Thyroid gland (tissue), 4 donors: ENCODE measurements around the gene FOXN3. TPM values are rescaled to one million over a fixed set of nuclear protein-coding genes. Genes with fewer than 3 reads are reported as not detected.
"Not testable (repeated sequence)": the region's sequence is repeated elsewhere in the genome, so short reads cannot be mapped to it uniquely, and the experiment has no call there.

ENCODE experiments used
- DNase-seq, 2 donors: peaks; one replicate each; pipeline ENCODE4 v3.0.0-alpha.2; 2019
- H3K27ac ChIP-seq, 3 donors: fragments of 200-600 bp; sonication (generic); 1 replicate in 2 of 3; 2 replicates in 1 of 3; pipeline ENCODE4 v1.5.1; 2016 to 2019; ENCODE audit warnings: mild to moderate bottlenecking in 1 of 3, moderate library complexity in 1 of 3
- H3K27me3 ChIP-seq: fragments of 200-600 bp; sonication (generic); one replicate; pipeline ENCODE4 v1.5.1; 2019
- H3K36me3 ChIP-seq, 2 donors: fragments of 200-600 bp; sonication (generic); one replicate each; pipeline ENCODE4 v1.5.1; 2016 to 2019
- H3K4me1 ChIP-seq, 2 donors: fragments of 200-600 bp; sonication (generic); one replicate each; pipeline ENCODE4 v1.5.1; 2017 to 2019
- H3K4me3 ChIP-seq, 3 donors: fragments of 200-600 bp; sonication (generic); replicated peaks in 1 of 3; 1 replicate in 2 of 3; 2 replicates in 1 of 3; pipeline ENCODE4 v1.5.1; 2016; ENCODE audit warnings: mild to moderate bottlenecking in 1 of 3
- H3K9me3 ChIP-seq: fragments of 200-600 bp; sonication (generic); one replicate; pipeline ENCODE4 v1.5.1; 2017
- POLR2A ChIP-seq, 2 donors: fragments of 450-650 bp; IDR thresholded peaks; one replicate each; pipeline ENCODE4 v1.6.1; 2017; ENCODE audit warnings: antibody characterized with exemption in 2 of 2, mild to moderate bottlenecking in 2 of 2, moderate library complexity in 1 of 2
- WGBS, 2 donors: methylation state at CpG; one replicate each; pipeline ENCODE4 v1.1.5; 2017; 5-methylcytosine and 5-hydroxymethylcytosine counted together
- intact Hi-C: fragments of 100-400 bp; cut with DNase I; formaldehyde crosslinking; loops from one replicate; pipeline ENCODE4 v1.15.1; 2023
- total RNA-seq, 4 donors: library from RNA; depleted of rRNA; stranded (reverse); fragments of >200 nt; gene quantifications; one replicate each; pipeline ENCODE4 v1.2.3, GENCODE V29; 2016
- TF ChIP-seq, protein P1 (sequence below), 6 experiments: fragments of 200-600 bp in 3 of 6; fragments of 450-650 bp in 3 of 6; sonication (generic) in 3 of 6; IDR thresholded peaks; one replicate each; pipeline ENCODE4 v1.5.1; 2016 to 2019; ENCODE audit warnings: antibody characterized with exemption in 6 of 6, mild to moderate bottlenecking in 2 of 6, inconsistent platforms in 1 of 6, moderate library complexity in 1 of 6

The FOXN3 gene
- total RNA-seq, 4 donors from 2014 or later, result 38.7 to 70.1 (median 43.1) TPM

DNA sequence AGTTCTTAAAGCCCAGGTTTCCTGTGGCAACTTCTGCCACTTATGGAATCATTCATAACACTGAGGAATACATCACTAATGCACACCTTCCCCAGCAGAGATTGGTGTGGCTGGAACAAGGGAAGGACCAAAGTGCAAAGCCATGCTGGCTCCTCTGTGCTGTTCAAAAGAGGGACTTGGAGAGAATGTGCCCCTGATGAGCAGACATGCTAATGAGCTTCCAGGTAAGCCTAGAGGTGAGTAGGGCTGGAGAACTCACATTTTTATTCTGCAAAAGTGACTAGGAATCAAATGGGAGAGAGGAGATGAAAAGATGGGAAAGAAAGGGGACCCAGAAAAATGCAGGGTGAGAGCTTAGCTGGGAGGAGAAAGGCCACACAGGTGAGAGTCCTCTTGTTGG is 302.9 kb downstream of the FOXN3 start:
- Histone ChIP-seq H3K4me1 (no peaks in the 10 kb centered on the region), H3K9me3 (no peaks in the 10 kb centered on the region), H3K27ac (no peak overlapping the region), H3K27me3 (no peaks in the 10 kb centered on the region), H3K4me3 (no peak overlapping the region), H3K36me3 (no peaks in the 10 kb centered on the region)
- intact Hi-C loops, result no loop called here
- TF ChIP-seq, protein P1, sequence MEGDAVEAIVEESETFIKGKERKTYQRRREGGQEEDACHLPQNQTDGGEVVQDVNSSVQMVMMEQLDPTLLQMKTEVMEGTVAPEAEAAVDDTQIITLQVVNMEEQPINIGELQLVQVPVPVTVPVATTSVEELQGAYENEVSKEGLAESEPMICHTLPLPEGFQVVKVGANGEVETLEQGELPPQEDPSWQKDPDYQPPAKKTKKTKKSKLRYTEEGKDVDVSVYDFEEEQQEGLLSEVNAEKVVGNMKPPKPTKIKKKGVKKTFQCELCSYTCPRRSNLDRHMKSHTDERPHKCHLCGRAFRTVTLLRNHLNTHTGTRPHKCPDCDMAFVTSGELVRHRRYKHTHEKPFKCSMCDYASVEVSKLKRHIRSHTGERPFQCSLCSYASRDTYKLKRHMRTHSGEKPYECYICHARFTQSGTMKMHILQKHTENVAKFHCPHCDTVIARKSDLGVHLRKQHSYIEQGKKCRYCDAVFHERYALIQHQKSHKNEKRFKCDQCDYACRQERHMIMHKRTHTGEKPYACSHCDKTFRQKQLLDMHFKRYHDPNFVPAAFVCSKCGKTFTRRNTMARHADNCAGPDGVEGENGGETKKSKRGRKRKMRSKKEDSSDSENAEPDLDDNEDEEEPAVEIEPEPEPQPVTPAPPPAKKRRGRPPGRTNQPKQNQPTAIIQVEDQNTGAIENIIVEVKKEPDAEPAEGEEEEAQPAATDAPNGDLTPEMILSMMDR (IDR thresholded peaks at IDR 0.05), result no peak
- no peak for TF ChIP-seq POLR2A (IDR thresholded peaks at IDR 0.05)
- DNase-seq, result no peak

DNA sequence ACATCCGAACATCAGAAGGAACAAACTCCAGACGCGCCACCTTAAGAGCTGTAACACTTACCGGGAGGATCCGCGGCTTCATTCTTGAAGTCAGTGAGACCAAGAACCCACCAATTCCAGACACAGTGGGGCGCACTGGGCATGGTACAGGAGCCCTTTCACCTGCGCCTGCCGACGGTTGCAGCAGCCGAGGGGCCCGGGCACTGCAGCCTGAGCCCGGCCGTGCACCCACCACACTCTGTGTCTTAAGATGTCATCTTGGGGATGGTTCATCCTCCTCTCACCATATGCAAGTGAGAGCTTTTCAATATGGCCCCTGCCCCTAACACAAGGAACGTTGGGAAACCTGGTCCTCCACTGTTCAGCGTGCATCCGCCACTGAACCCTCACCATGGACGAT is 304.3 kb downstream of the FOXN3 start:
- no peaks in the 10 kb centered on the region for H3K4me1 ChIP-seq
- DNase-seq, result no peak
- no peak overlapping the region for H3K4me3 ChIP-seq
- no peak overlapping the region for H3K27ac ChIP-seq
- WGBS, 2 donors, result 94 to 97% methylated on average over 16 to 18 of the region's 18 CpGs
- no peaks in the 10 kb centered on the region for H3K36me3 ChIP-seq
- TF ChIP-seq, protein P1 (IDR thresholded peaks at IDR 0.05), result no peak
- no peaks in the 10 kb centered on the region for H3K9me3 ChIP-seq
- H3K27me3 ChIP-seq, result no peaks in the 10 kb centered on the region
- intact Hi-C loops, result no loop called here

- intact Hi-C loops, H3K4me3 ChIP-seq, H3K36me3 ChIP-seq, H3K27ac ChIP-seq, H3K9me3 ChIP-seq, DNase-seq, H3K27me3 ChIP-seq, H3K4me1 ChIP-seq: not testable (repeated sequence)
- WGBS, 2 donors, result 86 to 94% methylated on average over 7 to 12 of the region's 25 CpGs
Measured at GRCh38 chr14:89111766-89112543, 305.1 kb downstream of the FOXN3 start.

DNA sequence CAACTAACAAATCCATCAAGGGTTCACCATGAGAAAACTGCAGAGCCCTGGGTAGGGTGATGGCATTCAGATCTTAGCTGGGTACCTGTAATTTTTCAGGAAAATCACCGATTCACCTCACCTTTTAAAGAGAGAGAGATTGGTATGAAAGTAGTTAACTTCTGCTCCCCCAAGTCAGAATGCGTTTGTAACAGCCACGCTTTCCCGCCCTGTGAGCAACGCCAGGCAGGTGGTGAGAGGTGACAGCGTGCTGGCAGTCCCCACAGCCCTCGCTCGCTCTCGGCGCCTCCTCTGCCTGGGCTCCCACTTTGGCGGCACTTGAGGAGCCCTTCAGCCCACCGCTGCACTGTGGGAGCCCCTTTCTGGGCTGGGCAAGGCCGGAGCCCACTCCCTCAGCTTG is 305.8 kb downstream of the FOXN3 start:
- H3K36me3 ChIP-seq, H3K9me3 ChIP-seq, H3K4me1 ChIP-seq, intact Hi-C loops, H3K27me3 ChIP-seq, H3K4me3 ChIP-seq, DNase-seq, H3K27ac ChIP-seq: not testable (repeated sequence)
- 94 to 96% methylated on average over 13 of the region's 13 CpGs for WGBS, 2 donors

DNA sequence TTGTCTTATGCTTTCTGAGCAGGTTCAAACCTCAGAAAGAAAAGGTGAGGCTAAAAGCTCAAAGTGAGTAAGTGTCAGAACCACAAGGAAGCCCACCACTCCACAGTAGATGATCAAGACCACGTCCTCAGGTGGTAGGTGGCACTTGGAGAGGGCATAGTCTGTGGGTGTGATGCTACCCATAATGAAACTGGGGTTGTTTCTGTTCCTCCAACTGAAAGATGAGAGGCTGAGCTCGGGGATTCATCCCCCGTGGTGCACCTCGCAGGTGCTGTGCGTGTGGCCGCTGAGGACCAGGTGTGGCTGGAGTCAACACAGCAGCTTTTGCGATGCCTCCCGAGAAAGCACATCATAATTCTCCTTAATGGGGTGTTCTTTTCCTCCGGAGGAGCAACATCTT is 306.9 kb downstream of the FOXN3 start:
- Histone ChIP-seq H3K27me3 (no peaks in the 10 kb centered on the region), H3K4me3 (no peak overlapping the region), H3K27ac (no peak overlapping the region), H3K9me3 (no peaks in the 10 kb centered on the region), H3K4me1 (no peaks in the 10 kb centered on the region), H3K36me3 (no peaks in the 10 kb centered on the region)
- TF ChIP-seq, protein P1 (IDR thresholded peaks at IDR 0.05), result no peak
- TF ChIP-seq POLR2A (IDR thresholded peaks at IDR 0.05), result no peak
- no peak for DNase-seq
- intact Hi-C loops, result no loop called here
- 91 to 94% methylated on average over 9 of the region's 9 CpGs for WGBS, 2 donors

GRCh38 chr14:89108608-89109007 is 308.4 kb downstream of the FOXN3 start:
- H3K9me3 ChIP-seq, result no peaks in the 10 kb centered on the region
- WGBS, 2 donors, result 86 to 93% methylated on average over 4 of the region's 4 CpGs
- no peak overlapping the region for H3K4me3 ChIP-seq
- TF ChIP-seq, protein P1 (IDR thresholded peaks at IDR 0.05), result no peak
- TF ChIP-seq POLR2A (IDR thresholded peaks at IDR 0.05), result no peak
- H3K4me1 ChIP-seq, result no peaks in the 10 kb centered on the region
- no peak overlapping the region for H3K27ac ChIP-seq
- no peak for DNase-seq
- no peaks in the 10 kb centered on the region for H3K27me3 ChIP-seq
- intact Hi-C loops, result no loop called here
- no peaks in the 10 kb centered on the region for H3K36me3 ChIP-seq
